ENCODE measurements around the gene MROH7. TPM values are rescaled to one million over a fixed set of nuclear protein-coding genes. Genes with fewer than 3 reads are reported as not detected.

MROH7 gene
- total RNA-seq, 1 donor from 2014 or later: 0.15 TPM

DNA sequence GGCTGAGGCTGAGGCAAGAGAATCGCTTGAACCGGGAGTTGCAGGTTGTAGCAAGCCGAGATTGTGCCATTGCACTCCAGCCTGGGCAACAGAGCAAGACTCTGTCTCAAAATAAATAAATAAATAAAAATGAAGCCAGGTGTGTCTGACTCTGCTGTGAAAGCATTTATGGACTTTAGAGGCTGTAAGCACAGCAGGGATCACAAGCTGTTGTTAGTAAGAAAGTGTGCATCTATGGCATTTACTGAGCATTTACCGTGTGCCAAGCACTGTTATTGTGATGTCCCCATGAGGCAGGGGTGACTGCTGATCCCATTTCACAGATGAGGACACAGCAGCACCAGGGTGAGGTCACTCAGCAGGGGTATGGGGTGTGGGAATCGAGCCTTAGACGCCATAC lies 38.3 kb upstream of the MROH7 start:
- TF ChIP-seq, protein P1, sequence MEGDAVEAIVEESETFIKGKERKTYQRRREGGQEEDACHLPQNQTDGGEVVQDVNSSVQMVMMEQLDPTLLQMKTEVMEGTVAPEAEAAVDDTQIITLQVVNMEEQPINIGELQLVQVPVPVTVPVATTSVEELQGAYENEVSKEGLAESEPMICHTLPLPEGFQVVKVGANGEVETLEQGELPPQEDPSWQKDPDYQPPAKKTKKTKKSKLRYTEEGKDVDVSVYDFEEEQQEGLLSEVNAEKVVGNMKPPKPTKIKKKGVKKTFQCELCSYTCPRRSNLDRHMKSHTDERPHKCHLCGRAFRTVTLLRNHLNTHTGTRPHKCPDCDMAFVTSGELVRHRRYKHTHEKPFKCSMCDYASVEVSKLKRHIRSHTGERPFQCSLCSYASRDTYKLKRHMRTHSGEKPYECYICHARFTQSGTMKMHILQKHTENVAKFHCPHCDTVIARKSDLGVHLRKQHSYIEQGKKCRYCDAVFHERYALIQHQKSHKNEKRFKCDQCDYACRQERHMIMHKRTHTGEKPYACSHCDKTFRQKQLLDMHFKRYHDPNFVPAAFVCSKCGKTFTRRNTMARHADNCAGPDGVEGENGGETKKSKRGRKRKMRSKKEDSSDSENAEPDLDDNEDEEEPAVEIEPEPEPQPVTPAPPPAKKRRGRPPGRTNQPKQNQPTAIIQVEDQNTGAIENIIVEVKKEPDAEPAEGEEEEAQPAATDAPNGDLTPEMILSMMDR (IDR thresholded peaks at IDR 0.05): no peak
- Mint-ChIP-seq H3K27ac (ENCODE audit: unreplicated experiment) (no peak overlapping the region), H3K36me3 (ENCODE audit: low read depth) (no peaks in the 10 kb centered on the region), H3K4me1 (ENCODE audit: low read depth) (no peaks in the 10 kb centered on the region), H3K27me3 (ENCODE audit: low read depth) (no peaks in the 10 kb centered on the region), H3K9me3 (ENCODE audit: low read depth) (no peaks in the 10 kb centered on the region), H3K4me3 (ENCODE audit: unreplicated experiment) (no peak overlapping the region)
- DNase-seq (ENCODE audit: low spot score): no peak

DNA sequence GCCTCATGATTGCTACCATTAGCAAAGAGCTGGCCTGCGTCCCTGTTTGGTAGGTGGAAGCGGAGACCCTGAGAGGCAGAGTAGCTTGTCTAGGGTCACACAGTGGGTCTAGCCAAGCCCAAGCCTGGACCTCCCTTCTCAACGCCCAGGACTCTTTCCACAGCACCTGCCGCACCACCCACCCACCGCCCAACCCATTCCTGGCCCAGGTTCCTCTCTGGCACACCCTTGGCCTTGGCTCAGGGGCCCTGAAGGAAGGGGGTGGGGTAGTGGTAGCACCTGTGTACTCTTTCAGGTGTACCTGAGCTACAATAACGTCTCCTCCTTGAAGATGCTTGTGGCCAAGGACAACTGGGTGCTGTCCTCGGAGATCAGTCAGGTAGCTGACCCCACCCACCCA lies 37.5 kb upstream of the MROH7 start:
- Mint-ChIP-seq H3K4me1 (ENCODE audit: low read depth) (no peaks in the 10 kb centered on the region), H3K27me3 (ENCODE audit: low read depth) (no peaks in the 10 kb centered on the region), H3K36me3 (ENCODE audit: low read depth) (no peaks in the 10 kb centered on the region), H3K4me3 (ENCODE audit: unreplicated experiment) (no peak overlapping the region), H3K9me3 (ENCODE audit: low read depth) (no peaks in the 10 kb centered on the region), H3K27ac (ENCODE audit: unreplicated experiment) (no peak overlapping the region)
- TF ChIP-seq, protein P1 (IDR thresholded peaks at IDR 0.05): no peak
- no peak for DNase-seq (ENCODE audit: low spot score)

DNA sequence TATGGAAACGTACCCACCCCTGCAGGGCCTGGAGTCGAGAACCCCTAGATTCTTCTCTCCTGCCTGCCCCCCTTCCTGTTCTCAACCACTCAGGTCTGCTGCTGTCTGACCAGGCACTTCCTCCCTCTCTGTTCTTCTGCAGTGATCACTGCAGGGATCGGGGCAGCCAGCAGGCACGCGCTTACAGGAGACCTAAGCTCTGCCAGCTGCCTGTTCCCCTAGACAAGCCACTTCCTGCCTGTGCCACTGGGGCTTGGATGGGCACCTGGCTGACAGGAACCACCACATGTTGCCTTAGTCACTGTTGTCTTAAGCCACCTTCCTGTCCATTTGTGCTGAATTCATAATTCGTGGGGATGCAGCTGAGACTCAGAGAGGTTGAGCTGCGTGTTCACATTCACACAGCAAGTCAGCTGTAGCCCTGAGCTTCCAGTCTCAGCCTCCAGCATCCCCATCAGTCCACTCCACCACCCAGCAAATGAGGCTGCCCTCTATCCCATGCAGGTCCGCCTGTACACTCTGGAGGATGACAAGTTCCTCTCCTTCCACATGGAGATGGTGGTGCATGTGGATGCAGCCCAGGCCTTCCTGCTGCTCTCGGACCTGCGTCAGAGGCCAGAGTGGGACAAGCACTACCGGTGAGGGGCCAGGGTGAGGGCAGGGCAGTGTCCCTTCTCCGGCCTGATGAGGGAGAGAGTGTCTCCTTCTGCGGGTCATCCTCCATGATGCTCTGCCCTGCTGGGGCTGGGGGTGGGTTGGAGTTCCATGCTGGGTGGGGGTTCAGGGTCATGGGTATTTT lies 36.8 kb upstream of the MROH7 start:
- TF ChIP-seq, protein P1 (IDR thresholded peaks at IDR 0.05): no peak
- Mint-ChIP-seq H3K4me3 (ENCODE audit: unreplicated experiment) (no peak overlapping the region), H3K27ac (ENCODE audit: unreplicated experiment) (peak overlapping the region; percentile 49), H3K27me3 (ENCODE audit: low read depth) (no peaks in the 10 kb centered on the region), H3K36me3 (ENCODE audit: low read depth) (no peaks in the 10 kb centered on the region), H3K4me1 (ENCODE audit: low read depth) (no peaks in the 10 kb centered on the region), H3K9me3 (ENCODE audit: low read depth) (no peaks in the 10 kb centered on the region)
- no peak for DNase-seq (ENCODE audit: low spot score)

- H3K27ac Mint-ChIP-seq (ENCODE audit: unreplicated experiment): peak overlapping the region; percentile 70
- no peaks in the 10 kb centered on the region for H3K36me3 Mint-ChIP-seq (ENCODE audit: low read depth)
- H3K9me3 Mint-ChIP-seq (ENCODE audit: low read depth): no peaks in the 10 kb centered on the region
- TF ChIP-seq, protein P1 (IDR thresholded peaks at IDR 0.05): no peak
- no peak for DNase-seq (ENCODE audit: low spot score)
- no peak overlapping the region for H3K4me3 Mint-ChIP-seq (ENCODE audit: unreplicated experiment)
- no peaks in the 10 kb centered on the region for H3K27me3 Mint-ChIP-seq (ENCODE audit: low read depth)
- H3K4me1 Mint-ChIP-seq (ENCODE audit: low read depth): no peaks in the 10 kb centered on the region
Measured at GRCh38 chr1:54606096-54606989, 35.2 kb upstream of the MROH7 start.

DNA sequence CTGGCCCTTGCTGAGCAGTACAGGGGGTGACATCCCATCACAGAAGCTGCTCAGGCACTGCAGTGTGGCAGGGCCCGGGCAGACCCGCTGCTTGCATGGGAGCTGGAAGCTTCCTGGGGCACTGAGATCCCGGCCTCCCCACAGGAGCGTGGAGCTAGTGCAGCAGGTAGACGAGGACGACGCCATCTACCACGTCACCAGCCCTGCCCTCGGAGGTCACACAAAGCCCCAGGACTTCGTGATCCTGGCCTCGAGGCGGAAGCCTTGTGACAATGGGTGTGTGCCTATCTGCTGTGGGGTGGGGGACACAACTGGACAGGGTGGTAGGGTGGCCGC lies 34.6 kb upstream of the MROH7 start:
- Mint-ChIP-seq H3K4me1 (ENCODE audit: low read depth) (no peaks in the 10 kb centered on the region), H3K9me3 (ENCODE audit: low read depth) (no peaks in the 10 kb centered on the region), H3K27ac (ENCODE audit: unreplicated experiment) (no peak overlapping the region), H3K36me3 (ENCODE audit: low read depth) (no peaks in the 10 kb centered on the region), H3K27me3 (ENCODE audit: low read depth) (no peaks in the 10 kb centered on the region), H3K4me3 (ENCODE audit: unreplicated experiment) (no peak overlapping the region)
- DNase-seq (ENCODE audit: low spot score): no peak
- TF ChIP-seq, protein P1 (IDR thresholded peaks at IDR 0.05): no peak

Data from chondrocyte (in vitro differentiated cells).